SK-N-SH treated with all-trans-retinoic acid at 6 μM for 48 hours (cell line): Measurements from ENCODE around the gene TMEM120B.

Experiments used
- ARNTL ChIP-seq: fragments of 450-650 bp; formaldehyde crosslinking; IDR thresholded peaks from 2 replicates; pipeline ENCODE4 v1.5.0; 2020; ENCODE audit warnings: low read depth, mild to moderate bottlenecking, moderate library complexity, borderline replicate concordance
- CREB5 ChIP-seq: fragments of 250-450 bp; sonication (Bioruptor Pico); IDR thresholded peaks from 2 replicates; pipeline ENCODE4 v1.5.1; 2020; ENCODE audit warnings: low read depth, mild to moderate bottlenecking, moderate library complexity
- ISL1 ChIP-seq: fragments of 250-450 bp; sonication (Bioruptor Pico); IDR thresholded peaks from 2 replicates; pipeline ENCODE4 v2.1.2; 2022; ENCODE audit warnings: mild to moderate bottlenecking, moderate library complexity
- OSR1 ChIP-seq: fragments of 250-450 bp; sonication (Bioruptor Pico); IDR thresholded peaks from 2 replicates; pipeline ENCODE4 v1.8.0; 2022; ENCODE audit warnings: moderate library complexity, mild to moderate bottlenecking, inconsistent platforms
- POU6F1 ChIP-seq: fragments of 250-450 bp; sonication (Bioruptor Pico); IDR thresholded peaks from 2 replicates; pipeline ENCODE4 v1.8.0; 2021; ENCODE audit warnings: low read depth, mild to moderate bottlenecking, moderate library complexity, borderline replicate concordance
- TCF4 ChIP-seq: fragments of 250-450 bp; sonication (Bioruptor Pico); IDR thresholded peaks from 2 replicates; pipeline ENCODE4 v1.8.0; 2021; ENCODE audit warnings: mild to moderate bottlenecking, moderate library complexity, borderline replicate concordance
- TOX ChIP-seq: fragments of 250-450 bp; sonication (Bioruptor Pico); IDR thresholded peaks from 2 replicates; pipeline ENCODE4 v1.8.0; 2021; ENCODE audit warnings: mild to moderate bottlenecking, moderate library complexity, borderline replicate concordance
- ZFP3 ChIP-seq: fragments of 250-450 bp; sonication (Bioruptor Pico); IDR thresholded peaks from 2 replicates; pipeline ENCODE4 v1.5.0; 2020; ENCODE audit warnings: mild to moderate bottlenecking, moderate library complexity
- ZFP30 ChIP-seq: fragments of 450-650 bp; formaldehyde crosslinking; IDR thresholded peaks from 2 replicates; pipeline ENCODE4 v1.5.0; 2022; ENCODE audit warnings: mild to moderate bottlenecking, moderate library complexity
- ZNF70 ChIP-seq: fragments of 450-650 bp; formaldehyde crosslinking; IDR thresholded peaks from 2 replicates; pipeline ENCODE4 v1.5.0; 2020; ENCODE audit warnings: mild to moderate bottlenecking, moderate library complexity
- ZNF8 ChIP-seq: fragments of 450-650 bp; formaldehyde crosslinking; IDR thresholded peaks from 2 replicates; pipeline ENCODE4 v1.5.0; 2020; ENCODE audit warnings: mild to moderate bottlenecking, moderate library complexity
- TF ChIP-seq, protein P1 (sequence below): fragments of 250-450 bp; sonication (Bioruptor Pico); IDR thresholded peaks from 2 replicates; pipeline ENCODE4 v1.8.0; 2020; ENCODE audit warnings: mild to moderate bottlenecking, moderate library complexity, borderline replicate concordance

DNA sequence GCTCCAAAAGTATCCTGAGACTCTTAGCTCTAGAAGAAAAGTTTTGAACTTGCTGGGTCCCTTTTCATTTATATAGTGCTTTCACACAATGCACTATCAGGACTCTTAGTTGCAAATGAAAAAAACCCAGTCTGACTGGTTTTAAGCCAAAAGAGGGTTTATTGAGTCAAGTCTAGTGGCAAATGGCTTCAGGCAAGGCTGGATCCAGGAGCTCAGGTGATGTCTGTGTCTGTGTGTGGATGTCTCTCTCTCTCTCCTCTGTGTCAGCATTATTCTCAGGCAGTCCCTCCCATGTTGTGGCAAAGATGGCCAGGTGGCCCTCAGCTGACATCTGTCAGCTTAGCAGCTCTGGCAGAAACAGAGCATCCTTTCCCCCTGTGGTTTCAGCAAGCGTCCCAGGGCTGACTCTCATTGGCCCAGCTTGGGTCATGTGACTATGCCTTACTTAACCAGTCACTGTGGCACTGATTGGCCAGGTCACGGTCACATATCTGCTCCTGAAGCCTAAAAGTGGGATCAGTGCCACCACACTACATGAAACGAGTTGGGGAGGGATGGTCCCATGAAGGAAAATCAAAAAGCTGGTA lies 6.2 kb downstream of the TMEM120B start:
- TF ChIP-seq ZFP3 (no peak), ARNTL (CRISPR knock-in tag) (no peak), TOX (no peak), OSR1 (CRISPR knock-in tag) (no peak), POU6F1 (no peak), TCF4 (CRISPR knock-in tag) (no peak), ISL1 (CRISPR knock-in tag) (no peak), ZFP30 (CRISPR knock-in tag) (no peak), ZNF70 (CRISPR knock-in tag) (no peak), CREB5 (CRISPR knock-in tag) (no peak), ZNF8 (CRISPR knock-in tag) (no peak)
- TF ChIP-seq, protein P1, sequence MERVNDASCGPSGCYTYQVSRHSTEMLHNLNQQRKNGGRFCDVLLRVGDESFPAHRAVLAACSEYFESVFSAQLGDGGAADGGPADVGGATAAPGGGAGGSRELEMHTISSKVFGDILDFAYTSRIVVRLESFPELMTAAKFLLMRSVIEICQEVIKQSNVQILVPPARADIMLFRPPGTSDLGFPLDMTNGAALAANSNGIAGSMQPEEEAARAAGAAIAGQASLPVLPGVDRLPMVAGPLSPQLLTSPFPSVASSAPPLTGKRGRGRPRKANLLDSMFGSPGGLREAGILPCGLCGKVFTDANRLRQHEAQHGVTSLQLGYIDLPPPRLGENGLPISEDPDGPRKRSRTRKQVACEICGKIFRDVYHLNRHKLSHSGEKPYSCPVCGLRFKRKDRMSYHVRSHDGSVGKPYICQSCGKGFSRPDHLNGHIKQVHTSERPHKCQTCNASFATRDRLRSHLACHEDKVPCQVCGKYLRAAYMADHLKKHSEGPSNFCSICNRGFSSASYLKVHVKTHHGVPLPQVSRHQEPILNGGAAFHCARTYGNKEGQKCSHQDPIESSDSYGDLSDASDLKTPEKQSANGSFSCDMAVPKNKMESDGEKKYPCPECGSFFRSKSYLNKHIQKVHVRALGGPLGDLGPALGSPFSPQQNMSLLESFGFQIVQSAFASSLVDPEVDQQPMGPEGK (CRISPR knock-in tag), result no peak
